SK-N-MC (cell line): Measurements from ENCODE around the gene CFHR2.

Experiments
- EZH2 ChIP-seq: fragments of 200-600 bp; sonication (generic); IDR thresholded peaks from one replicate; pipeline ENCODE4 v1.6.1; 2017; ENCODE audit warnings: antibody characterized with exemption
- FOXP2 ChIP-seq: optimal IDR thresholded peaks from 2 replicates; pipeline ENCODE3; 2011; ENCODE audit warnings: mild to moderate bottlenecking, moderate library complexity; ENCODE audit not compliant: insufficient read depth; ENCODE audit errors: extremely low read length, control extremely low read depth
- POLR2AphosphoS5 ChIP-seq: IDR thresholded peaks from 2 replicates; pipeline ENCODE4 v1.6.1; 2012; ENCODE audit warnings: mild to moderate bottlenecking, low read depth, low read length, borderline replicate concordance

DNA sequence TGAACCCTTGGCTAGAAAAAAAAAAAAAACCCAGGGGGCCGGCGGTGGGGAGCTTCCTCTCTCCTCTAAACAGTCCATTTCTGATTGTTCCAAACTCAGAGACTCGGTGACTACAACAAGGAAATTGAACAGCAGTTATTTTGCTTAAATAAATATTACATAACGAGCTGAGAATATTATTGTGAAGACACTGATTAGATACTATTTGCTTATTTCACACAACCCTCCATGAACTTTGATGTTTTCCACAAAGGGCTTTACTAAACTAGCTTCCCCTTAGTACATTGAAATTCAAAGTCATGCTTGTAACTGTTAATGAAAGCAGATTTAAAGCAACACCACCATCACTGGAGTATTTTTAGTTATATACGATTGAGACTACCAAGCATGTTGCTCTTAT lies 33.7 kb downstream of the CFHR2 start, which contains the start of gene CFHR5:
- TF ChIP-seq EZH2 = no peak
- no peak for TF ChIP-seq POLR2AphosphoS5
- TF ChIP-seq FOXP2 = no peak
